ENCODE data around the gene PYGM.

- TF ChIP-seq CTCF (IDR thresholded peaks at IDR 0.05; ENCODE audit: insufficient read depth, low read length, poor library complexity, severe bottlenecking) (no peak), EZH2phosphoT487 (conservative IDR thresholded peaks at IDR 0.05; ENCODE audit: low read length) (no peak)
Measured at GRCh38 chr11:64697663-64698375, 62.0 kb downstream of the PYGM start.
